K562 (cell line): ENCODE data around the gene RGS6.

Source experiments
- HMGN3 ChIP-seq: IDR thresholded peaks from 2 replicates; pipeline ENCODE4 v1.6.1; 2011; ENCODE audit warnings: borderline replicate concordance, low read depth, mild to moderate bottlenecking, mixed read lengths, low read length; ENCODE audit not compliant: insufficient read length; ENCODE audit errors: extremely low read depth
- RAD21 ChIP-seq, 2 experiments: fragments of 250-450 bp in 1 of 2; fragments of 450-650 bp in 1 of 2; sonication (Bioruptor Pico) in 1 of 2; formaldehyde crosslinking in 1 of 2; IDR thresholded peaks in 1 of 2; conservative IDR thresholded peaks in 1 of 2; 2 replicates each; pipeline versions ENCODE4 v1.4.0 to v1.8.0; 2020 to 2022; ENCODE audit warnings: mild to moderate bottlenecking in 2 of 2, moderate library complexity in 1 of 2
- ZFX ChIP-seq: sonication (generic); formaldehyde crosslinking; IDR thresholded peaks from 2 replicates; pipeline ENCODE4 v1.8.0; 2022; ENCODE audit warnings: mild to moderate bottlenecking, missing genetic modification reagents, moderate library complexity
- ZNF12 ChIP-seq: sonication (generic); formaldehyde crosslinking; IDR thresholded peaks from 2 replicates; pipeline ENCODE4 v1.4.0; 2020; ENCODE audit warnings: mild to moderate bottlenecking, missing genetic modification reagents
- ZNF511 ChIP-seq: sonication (generic); formaldehyde crosslinking; IDR thresholded peaks from 2 replicates; pipeline ENCODE4 v1.8.0; 2022; ENCODE audit warnings: mild to moderate bottlenecking, missing genetic modification reagents
- ZNF655 ChIP-seq: fragments of 250-450 bp; sonication (Bioruptor Pico); IDR thresholded peaks from 2 replicates; pipeline ENCODE4 v1.5.0; 2021

- TF ChIP-seq ZNF12 (CRISPR knock-in tag), result no peak
- no peak for TF ChIP-seq ZNF511
- no peak for TF ChIP-seq ZFX (CRISPR knock-in tag)
- TF ChIP-seq HMGN3, result no peak
- TF ChIP-seq RAD21 (CRISPR knock-in tag; conservative IDR thresholded peaks at IDR 0.05 in 1 of 2, IDR thresholded peaks at IDR 0.05 in 1 of 2), result no peak
- no peak for TF ChIP-seq ZNF655
These were observed 26.8 kb downstream of the RGS6 start for GRCh38 chr14:71959055-71959454.
